ENCODE data around the gene KCNC4.

KCNC4 gene

DNA sequence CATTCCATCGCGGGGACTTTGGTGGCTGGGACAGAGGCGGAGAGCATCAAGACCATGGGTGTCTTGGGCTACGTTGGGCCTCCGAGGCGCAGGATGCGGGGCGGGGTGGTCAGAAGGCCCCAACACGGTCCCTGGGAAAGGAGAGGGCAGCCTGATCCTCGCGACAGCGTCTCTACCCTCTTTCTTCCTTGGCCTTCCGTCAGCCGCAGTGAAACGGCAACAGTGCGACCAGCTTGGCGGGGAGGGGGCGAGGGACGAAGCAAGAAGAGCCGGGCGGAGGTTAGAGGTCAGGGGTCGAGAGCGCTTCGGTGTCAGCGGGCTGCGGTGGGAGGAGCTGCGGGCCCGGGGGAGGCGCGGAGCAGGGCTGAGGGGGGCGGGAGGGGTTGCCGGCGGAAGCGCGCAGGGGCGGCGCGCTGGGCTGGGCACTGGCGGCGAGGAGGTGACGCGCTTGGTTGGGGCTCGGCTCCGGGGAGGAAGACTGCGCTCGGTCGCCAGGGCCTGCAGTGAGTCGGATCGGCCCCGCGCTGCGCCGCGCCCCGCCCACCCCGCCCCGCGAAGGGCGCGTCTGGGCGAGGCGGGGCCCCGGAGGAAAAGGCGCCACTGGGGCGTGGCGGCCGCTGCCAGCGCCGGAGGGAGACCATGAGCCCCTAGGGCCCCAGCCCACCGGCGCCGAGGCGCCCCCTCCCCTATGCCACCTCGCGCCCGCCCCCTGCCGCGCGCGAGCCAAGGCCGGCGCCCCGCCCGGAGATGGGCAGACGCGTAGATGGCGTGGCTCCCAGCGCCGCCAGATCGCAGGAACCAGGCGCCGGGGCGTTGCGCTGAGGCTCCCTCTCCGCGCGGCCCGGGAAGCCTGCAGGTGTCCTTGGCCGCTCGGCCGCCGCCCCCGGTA, at the start of gene KCNC4:
Gene KCNC4, plus strand, starts transcription at position 600 of the 889 bp plus-strand sequence. CDS start 1,186 bp downstream, outside the sequence.
- DNase-seq (ENCODE audit: low read depth), result peak; percentile 88

- DNase-seq (ENCODE audit: low read depth), result no peak
These were observed 49.5 kb upstream of the KCNC4 start for GRCh38 chr1:110160538-110161100.

DNA sequence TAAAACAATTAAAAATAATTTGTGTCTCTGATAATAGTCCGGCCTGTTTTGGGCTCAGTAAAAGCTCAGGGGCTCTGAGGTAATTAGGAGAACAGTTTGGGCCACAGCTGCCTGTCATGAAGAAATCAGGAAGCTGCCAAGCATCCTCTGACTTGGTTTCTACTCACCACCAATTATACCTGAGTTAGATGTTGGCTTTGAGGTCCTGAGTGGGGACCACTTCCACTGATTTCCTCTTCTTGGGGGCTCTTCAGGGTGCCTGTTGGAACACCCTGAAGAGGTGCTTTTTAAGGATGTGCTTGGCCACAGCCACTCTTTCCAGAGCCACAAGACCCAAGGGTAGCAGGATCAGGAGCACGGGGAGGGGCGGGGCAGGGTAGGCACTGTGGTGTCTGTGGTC, 48.9 kb upstream of the KCNC4 start:
- DNase-seq (ENCODE audit: low read depth), result no peak

- DNase-seq (ENCODE audit: low read depth), result no peak
These were observed 48.3 kb upstream of the KCNC4 start for GRCh38 chr1:110161849-110162248.

GRCh38 chr1:110163591-110163990, 46.5 kb upstream of the KCNC4 start:
- DNase-seq (ENCODE audit: low read depth), result no peak

DNA sequence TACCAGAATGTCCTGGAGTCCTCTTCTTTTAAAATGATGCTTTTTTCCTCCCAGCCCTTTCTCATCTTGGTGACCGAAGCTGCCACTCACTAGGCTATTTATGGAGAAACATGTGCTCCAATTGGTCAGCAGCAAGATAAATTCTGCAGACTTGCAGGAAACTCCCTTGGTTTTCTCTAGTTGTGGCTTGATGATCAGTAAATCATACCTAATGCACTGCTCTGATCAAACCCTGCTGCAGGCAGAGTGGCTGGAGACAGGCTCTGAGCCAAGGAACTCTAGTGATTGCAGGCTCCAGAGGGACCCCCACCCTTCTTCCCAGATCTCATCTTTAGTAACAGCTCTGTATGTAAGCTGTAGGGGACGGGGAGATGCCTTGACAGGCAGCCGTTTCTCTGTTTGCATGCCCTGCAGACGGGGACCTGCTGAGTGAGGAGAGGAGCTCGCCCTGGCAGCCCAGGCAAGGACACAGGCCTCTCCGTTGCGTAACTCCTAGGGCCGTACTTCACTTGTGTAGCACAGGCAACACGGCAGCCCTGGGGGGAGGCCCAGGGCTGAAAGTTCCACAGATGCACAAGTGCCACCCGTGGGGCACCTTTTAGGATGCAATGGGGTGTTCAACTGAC, 45.3 kb upstream of the KCNC4 start:
- no peak for DNase-seq (ENCODE audit: low read depth)

- no peak for DNase-seq (ENCODE audit: low read depth)
These were observed 44.3 kb upstream of the KCNC4 start for GRCh38 chr1:110165761-110166231.

- DNase-seq (ENCODE audit: low read depth), result no peak
These were observed 43.3 kb upstream of the KCNC4 start for GRCh38 chr1:110166861-110167260.

GRCh38 chr1:110170766-110171733, 39.1 kb upstream of the KCNC4 start:
- no peak for DNase-seq (ENCODE audit: low read depth)

DNA sequence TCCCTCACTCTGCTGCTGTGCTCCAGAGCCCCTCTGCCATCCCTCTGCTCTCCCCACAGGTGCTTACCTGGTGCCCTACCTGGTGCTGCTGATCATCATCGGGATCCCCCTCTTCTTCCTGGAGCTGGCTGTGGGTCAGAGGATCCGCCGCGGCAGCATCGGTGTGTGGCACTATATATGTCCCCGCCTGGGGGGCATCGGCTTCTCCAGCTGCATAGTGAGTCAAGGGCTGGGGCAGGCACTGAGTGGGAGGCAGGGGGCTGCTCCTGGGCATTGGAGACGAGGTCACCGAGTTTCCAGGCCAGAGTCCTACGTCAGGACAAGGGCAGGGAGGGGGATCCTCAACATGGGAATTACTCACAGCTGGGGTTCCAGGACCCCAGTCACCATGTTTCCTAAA, 38.1 kb upstream of the KCNC4 start:
- no peak for DNase-seq (ENCODE audit: low read depth)

GRCh38 chr1:110173466-110174105, 36.5 kb upstream of the KCNC4 start:
- DNase-seq (ENCODE audit: low read depth), result peak; percentile 12

DNA sequence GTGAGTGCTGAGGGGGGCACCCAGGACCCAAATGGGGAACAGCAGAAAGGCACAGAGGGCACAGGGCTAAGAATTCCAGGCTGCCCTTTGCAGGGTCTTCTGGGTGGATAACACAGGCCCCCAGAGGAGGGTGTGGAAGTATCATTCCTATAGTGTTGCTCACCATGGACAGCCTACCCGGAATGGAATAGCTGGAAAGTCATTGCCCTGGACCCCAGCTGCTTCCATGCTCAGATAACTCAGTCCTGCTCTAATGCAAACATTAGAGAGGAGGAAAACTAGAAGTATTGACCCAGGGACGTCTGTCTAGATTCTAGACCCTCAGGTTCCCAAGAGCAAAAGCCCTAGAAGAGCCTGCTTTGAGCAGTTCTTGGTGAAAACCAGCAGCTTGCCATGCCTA, 35.2 kb upstream of the KCNC4 start:
- peak; percentile 16 for DNase-seq (ENCODE audit: low read depth)

DNA sequence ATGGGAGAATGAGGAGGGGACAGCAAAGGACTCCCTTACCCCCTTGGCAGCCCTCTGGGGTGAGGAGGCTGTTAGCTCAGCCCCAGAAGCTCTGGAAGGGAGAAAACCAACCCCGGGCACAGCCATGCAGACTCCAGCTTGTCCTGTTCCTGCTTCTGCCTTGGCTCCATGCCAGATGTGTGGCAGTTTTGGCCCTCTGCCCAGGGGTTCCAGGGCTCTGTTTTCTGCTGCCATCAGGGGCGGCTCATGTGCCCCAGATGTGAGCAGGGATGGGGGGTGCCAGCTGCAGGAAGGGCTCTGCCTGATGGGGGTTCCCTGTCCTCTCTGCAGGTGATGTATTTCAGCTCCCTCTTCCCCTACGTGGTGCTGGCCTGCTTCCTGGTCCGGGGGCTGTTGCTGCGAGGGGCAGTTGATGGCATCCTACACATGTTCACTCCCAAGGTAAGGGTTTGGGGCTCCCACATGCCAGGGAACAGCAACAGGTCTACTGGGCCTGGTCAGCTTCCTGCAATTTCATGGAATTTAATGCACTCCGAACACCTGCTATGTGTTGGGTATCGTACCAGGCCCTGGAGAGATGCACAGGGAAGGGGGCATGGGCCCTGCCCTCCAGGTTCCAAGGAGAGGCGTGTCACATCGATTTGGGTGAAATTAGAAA, 33.7 kb upstream of the KCNC4 start:
- DNase-seq (ENCODE audit: low read depth), result no peak

- DNase-seq (ENCODE audit: low read depth), result no peak
These were observed 32.3 kb upstream of the KCNC4 start for GRCh38 chr1:110177775-110178174.

- DNase-seq (ENCODE audit: low read depth), result no peak
These were observed 26.4 kb upstream of the KCNC4 start for GRCh38 chr1:110183642-110184167.

DNA sequence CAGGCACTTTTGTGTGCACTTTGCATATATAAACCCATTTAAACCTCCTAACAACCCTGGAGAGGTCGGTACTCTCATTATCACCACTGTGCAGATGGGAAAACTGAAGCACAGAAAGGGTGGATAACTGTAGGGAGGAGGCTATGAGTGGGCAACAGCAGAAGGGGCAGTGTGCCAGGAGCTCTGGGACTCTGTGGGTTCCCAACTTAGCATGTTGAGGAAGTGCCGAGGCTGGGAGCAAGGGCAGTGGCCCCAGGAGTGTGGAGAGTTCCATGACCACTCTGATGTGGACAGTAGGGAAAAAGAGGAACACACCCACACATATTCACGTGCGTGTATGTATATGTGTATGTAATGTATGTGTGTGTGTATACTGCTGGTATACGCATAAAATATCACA, 25.7 kb upstream of the KCNC4 start:
- no peak for DNase-seq (ENCODE audit: low read depth)

GRCh38 chr1:110185181-110185580, 24.9 kb upstream of the KCNC4 start:
- no peak for DNase-seq (ENCODE audit: low read depth)

- no peak for DNase-seq (ENCODE audit: low read depth)
These were observed 23.6 kb upstream of the KCNC4 start for GRCh38 chr1:110186558-110186957.

- DNase-seq (ENCODE audit: low read depth), result peak; percentile 15
These were observed 22.8 kb upstream of the KCNC4 start for GRCh38 chr1:110187139-110187890.
